GM12878 (cell line): ENCODE results near the gene ACSF3. TPM values are rescaled to one million over a fixed set of nuclear protein-coding genes. Genes with fewer than 3 reads are reported as not detected.

Source experiments
- ATAC-seq: fragments of 200-7000 bp; cut with Tn5 transposase; 3 replicates; pipeline ENCODE4 v1.9.1; 2020; ENCODE audit warnings: mild to moderate bottlenecking, moderate library complexity
- BruUV-seq: library from RNA; stranded (reverse); fragments of 400-500 nt; replicated peaks from 2 replicates; lab custom pipeline; 2021; lab: Mats Ljungman, UMichigan
- CTCF ChIA-PET: fragments of 300-600 bp; sonication (Branson Sonifier 250); formaldehyde crosslinking; extraction: SDS; loops from one replicate; lab custom pipeline; 2021; ENCODE audit warnings: inconsistent platforms; lab: Yijun Ruan, JAX
- POLR2A ChIA-PET: fragments of 350-600 bp; formaldehyde crosslinking; extraction: SDS; loops from one replicate; lab custom pipeline; 2021; ENCODE audit warnings: inconsistent platforms; lab: Charles Lee
- RAD21 ChIA-PET: fragments of 300-600 bp; sonication (Branson Sonifier 250); formaldehyde crosslinking; loops from one replicate; lab custom pipeline; 2023; ENCODE audit warnings: antibody characterized with exemption; ENCODE audit not compliant: unreplicated experiment; lab: Charles Lee
- SMC1A ChIA-PET: fragments of 300-600 bp; sonication (Branson Sonifier 250); formaldehyde crosslinking; loops from one replicate; lab custom pipeline; 2023; ENCODE audit not compliant: unreplicated experiment, uncharacterized antibody; lab: Charles Lee
- DNase-seq: peaks from one replicate; pipeline ENCODE4 v3.0.0-alpha.2; 2011; ENCODE audit warnings: low read depth, low spot score
- FAIRE-seq: peaks from 3 replicates; lab custom pipeline; 2011; peaks lifted over from hg19 to GRCh38; lab: Jason Lieb, UNC
- H2AFZ ChIP-seq: 2 replicates; pipeline ENCODE4 v1.6.0; 2011; ENCODE audit warnings: low read depth, low read length, control low read depth; ENCODE audit not compliant: control insufficient read depth
- H3K27ac ChIP-seq: 2 replicates; pipeline ENCODE4 v1.5.1; 2011; ENCODE audit warnings: control low read depth; ENCODE audit not compliant: control insufficient read depth, insufficient read depth
- H3K27me3 ChIP-seq, 2 experiments: replicated peaks in 1 of 2; 2 replicates each; pipeline versions ENCODE4 v1.6.0 to v1.6.1; 2011; ENCODE audit warnings: low read length in 1 of 2; ENCODE audit not compliant: control insufficient read depth in 2 of 2, insufficient read depth in 2 of 2
- H3K36me3 ChIP-seq, 2 experiments: 2 replicates each; pipeline ENCODE4 v1.5.1; 2011; ENCODE audit warnings: low read length in 1 of 2; ENCODE audit not compliant: control insufficient read depth in 2 of 2, insufficient read depth in 2 of 2
- H3K4me1 ChIP-seq: 2 replicates; pipeline ENCODE4 v1.6.1; 2011; ENCODE audit warnings: mild to moderate bottlenecking, low read length, moderate library complexity, mixed read lengths; ENCODE audit not compliant: control insufficient read depth, insufficient read depth
- H3K4me2 ChIP-seq: 2 replicates; pipeline ENCODE4 v1.6.0; 2011; ENCODE audit warnings: control low read depth; ENCODE audit not compliant: control insufficient read depth, insufficient read depth
- H3K4me3 ChIP-seq: fragments of 200-600 bp; sonication (generic); 2 replicates; pipeline ENCODE4 v1.5.1; 2016
- H3K79me2 ChIP-seq: 2 replicates; pipeline ENCODE4 v1.6.0; 2011; ENCODE audit warnings: low read length; ENCODE audit not compliant: control insufficient read depth, insufficient read depth
- H3K9ac ChIP-seq: 2 replicates; pipeline ENCODE4 v1.8.0; 2011; ENCODE audit warnings: low read length, control low read depth, mixed read lengths; ENCODE audit not compliant: control insufficient read depth, insufficient read depth
- H3K9me3 ChIP-seq: replicated peaks from 3 replicates; pipeline ENCODE4 v1.5.1; 2011; ENCODE audit warnings: mild to moderate bottlenecking, low read length; ENCODE audit not compliant: control insufficient read depth, insufficient read depth
- H4K20me1 ChIP-seq: 2 replicates; pipeline ENCODE4 v1.6.0; 2011; ENCODE audit not compliant: control insufficient read depth, insufficient read depth
- HDGF ChIP-seq: fragments of 450-650 bp; IDR thresholded peaks from 2 replicates; pipeline ENCODE4 v1.6.1; 2016; ENCODE audit warnings: antibody characterized with exemption
- RELA ChIP-seq: fragments of 450-650 bp; IDR thresholded peaks from 2 replicates; pipeline ENCODE4 v1.8.0; 2014; ENCODE audit warnings: borderline replicate concordance; ENCODE audit not compliant: partially characterized antibody
- SMC3 ChIP-seq: IDR thresholded peaks from 2 replicates; pipeline ENCODE4 v1.6.1; 2011; ENCODE audit warnings: low read length, improper control_type of control experiment, borderline replicate concordance
- SP1 ChIP-seq: IDR thresholded peaks from one replicate; pipeline ENCODE4 v1.6.1; 2011; ENCODE audit warnings: low read depth, low read length
- ZNF622 ChIP-seq: fragments of 450-650 bp; IDR thresholded peaks from 2 replicates; pipeline ENCODE4 v1.6.1; 2017; ENCODE audit warnings: mild to moderate bottlenecking, inconsistent platforms
- WGBS: methylation state at CpG from one replicate; pipeline ENCODE4 v1.1.6; 2016; ENCODE audit warnings: low lambda C conversion rate; ENCODE audit not compliant: insufficient replicate concordance, insufficient coverage; ENCODE audit errors: missing lambda C conversion rate; 5-methylcytosine and 5-hydroxymethylcytosine counted together
- in situ Hi-C: fragments of 300-500 bp; cut with MboI; formaldehyde crosslinking; loops from 9 replicates; pipeline ENCODE4 v1.14.3; 2018; ENCODE audit warnings: mixed read lengths
- intact Hi-C: fragments of 100-400 bp; cut with micrococcal nuclease; formaldehyde crosslinking; loops from one replicate; pipeline ENCODE4 v1.14.2; 2022; ENCODE audit not compliant: unreplicated experiment
- polyA plus RNA-seq, 11 experiments: library from polyadenylated mRNA; depleted of rRNA in 4 of 11; unstranded in 6 of 11; stranded (reverse) in 5 of 11; fragments of >200 nt; fragmentation: Nextera tagmentation in 4 of 11; fragmentation: Illumina TruSeq in 1 of 11; extraction: Ambion mirVana in 4 of 11; extraction: Trizol in 1 of 11; gene quantifications; 1 replicate in 1 of 11; 2 replicates in 10 of 11; pipeline versions ENCODE4 v1.2.1 to v1.2.3, GENCODE V29; 2011 to 2016; ENCODE audit warnings: inconsistent platforms in 2 of 11, missing spikeins in 2 of 11, low read depth in 1 of 11
- total RNA-seq, 4 experiments: library from RNA; depleted of rRNA in 3 of 4; stranded (reverse); fragments of >200 nt in 3 of 4; fragmentation: Illumina TruSeq in 1 of 4; extraction: Trizol in 1 of 4; gene quantifications; 2 replicates each; pipeline versions ENCODE4 v1.2.1 to v1.2.3, GENCODE V29; 2013 to 2021
- TF ChIP-seq, protein P1 (sequence below): fragments of 450-650 bp; IDR thresholded peaks from 2 replicates; pipeline ENCODE4 v1.6.1; 2014; ENCODE audit warnings: mild to moderate bottlenecking
- TF ChIP-seq, protein P2 (sequence below): fragments of 450-650 bp; IDR thresholded peaks from 2 replicates; pipeline ENCODE4 v1.6.1; 2016; ENCODE audit warnings: mild to moderate bottlenecking
- TF ChIP-seq, protein P3 (sequence below): fragments of 450-650 bp; IDR thresholded peaks from 2 replicates; pipeline ENCODE4 v1.6.1; 2017; ENCODE audit warnings: low read depth, mild to moderate bottlenecking, moderate library complexity

Gene ACSF3
- total and polyA plus RNA-seq, 10 of the 15 experiments (the other 5 are each of a cell fraction or from before 2014, with no cell fraction given): 1.0 to 44.4 (median 25.8) TPM

DNA sequence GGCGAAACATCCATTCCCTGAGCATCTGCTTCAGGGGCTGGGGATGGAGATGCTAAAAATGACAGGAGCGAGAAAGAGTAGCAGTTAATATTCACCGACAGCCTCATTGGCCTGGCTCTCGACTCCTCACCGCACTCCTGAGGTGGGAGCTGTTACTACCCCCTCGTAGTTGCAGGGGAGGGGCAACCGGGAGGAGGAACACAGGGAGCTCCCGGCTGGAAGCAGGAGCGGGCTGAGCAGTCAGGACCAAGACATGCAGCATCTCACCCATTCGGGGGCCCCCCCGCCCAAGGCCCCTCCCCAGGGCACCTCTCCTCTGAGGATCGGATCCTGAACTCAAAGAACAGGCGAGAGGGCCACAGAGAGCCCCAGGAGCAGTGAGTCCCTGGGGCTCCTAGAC is 4.5 kb upstream of the ACSF3 start:
- no peaks in the 10 kb centered on the region; the same call in 2 of the 3 replicates for H3K9me3 ChIP-seq
- intact Hi-C loops (no loop called here), in situ Hi-C loops (no loop called here)
- no peaks in the 10 kb centered on the region for H3K36me3 ChIP-seq
- H3K27me3 ChIP-seq: peaks cover 0 to 1% of the 10 kb centered on the region in 2 experiments; a peak in 2 of 4 replicates
- H4K20me1 ChIP-seq: no peaks in the 10 kb centered on the region
- DNase-seq: no peak
- ATAC-seq: no peak
- peaks cover 4% of the 10 kb centered on the region for H3K79me2 ChIP-seq
- FAIRE-seq: no peak
- no peak overlapping the region for H2AFZ ChIP-seq
- ChIA-PET RAD21 (no interaction called here), SMC1A (no interaction called here), CTCF (no interaction called here), POLR2A (interaction anchor here (0.7 kb wide), 1 partner anchor 247 kb away, joined by 3 read pairs; no protein-coding TSS in a partner anchor)
- no peak overlapping the region for H3K27ac ChIP-seq
- 29% methylated on average over 13 of the region's 13 CpGs for WGBS
- peaks cover 3% of the 10 kb centered on the region for H3K4me1 ChIP-seq
- no TSS peak for BruUV-seq
- H3K9ac ChIP-seq: no peak overlapping the region
- no peak for TF ChIP-seq SP1
- TF ChIP-seq RELA: no peak
- TF ChIP-seq ZNF622: no peak
- TF ChIP-seq, protein P1, sequence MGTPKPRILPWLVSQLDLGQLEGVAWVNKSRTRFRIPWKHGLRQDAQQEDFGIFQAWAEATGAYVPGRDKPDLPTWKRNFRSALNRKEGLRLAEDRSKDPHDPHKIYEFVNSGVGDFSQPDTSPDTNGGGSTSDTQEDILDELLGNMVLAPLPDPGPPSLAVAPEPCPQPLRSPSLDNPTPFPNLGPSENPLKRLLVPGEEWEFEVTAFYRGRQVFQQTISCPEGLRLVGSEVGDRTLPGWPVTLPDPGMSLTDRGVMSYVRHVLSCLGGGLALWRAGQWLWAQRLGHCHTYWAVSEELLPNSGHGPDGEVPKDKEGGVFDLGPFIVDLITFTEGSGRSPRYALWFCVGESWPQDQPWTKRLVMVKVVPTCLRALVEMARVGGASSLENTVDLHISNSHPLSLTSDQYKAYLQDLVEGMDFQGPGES: no peak
- no peak for TF ChIP-seq HDGF
- TF ChIP-seq SMC3: no peak
- TF ChIP-seq, protein P2, sequence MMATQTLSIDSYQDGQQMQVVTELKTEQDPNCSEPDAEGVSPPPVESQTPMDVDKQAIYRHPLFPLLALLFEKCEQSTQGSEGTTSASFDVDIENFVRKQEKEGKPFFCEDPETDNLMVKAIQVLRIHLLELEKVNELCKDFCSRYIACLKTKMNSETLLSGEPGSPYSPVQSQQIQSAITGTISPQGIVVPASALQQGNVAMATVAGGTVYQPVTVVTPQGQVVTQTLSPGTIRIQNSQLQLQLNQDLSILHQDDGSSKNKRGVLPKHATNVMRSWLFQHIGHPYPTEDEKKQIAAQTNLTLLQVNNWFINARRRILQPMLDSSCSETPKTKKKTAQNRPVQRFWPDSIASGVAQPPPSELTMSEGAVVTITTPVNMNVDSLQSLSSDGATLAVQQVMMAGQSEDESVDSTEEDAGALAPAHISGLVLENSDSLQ: no peak
- TF ChIP-seq, protein P3, sequence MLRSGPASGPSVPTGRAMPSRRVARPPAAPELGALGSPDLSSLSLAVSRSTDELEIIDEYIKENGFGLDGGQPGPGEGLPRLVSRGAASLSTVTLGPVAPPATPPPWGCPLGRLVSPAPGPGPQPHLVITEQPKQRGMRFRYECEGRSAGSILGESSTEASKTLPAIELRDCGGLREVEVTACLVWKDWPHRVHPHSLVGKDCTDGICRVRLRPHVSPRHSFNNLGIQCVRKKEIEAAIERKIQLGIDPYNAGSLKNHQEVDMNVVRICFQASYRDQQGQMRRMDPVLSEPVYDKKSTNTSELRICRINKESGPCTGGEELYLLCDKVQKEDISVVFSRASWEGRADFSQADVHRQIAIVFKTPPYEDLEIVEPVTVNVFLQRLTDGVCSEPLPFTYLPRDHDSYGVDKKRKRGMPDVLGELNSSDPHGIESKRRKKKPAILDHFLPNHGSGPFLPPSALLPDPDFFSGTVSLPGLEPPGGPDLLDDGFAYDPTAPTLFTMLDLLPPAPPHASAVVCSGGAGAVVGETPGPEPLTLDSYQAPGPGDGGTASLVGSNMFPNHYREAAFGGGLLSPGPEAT: no peak
- no peak overlapping the region for H3K4me3 ChIP-seq
- no peak overlapping the region for H3K4me2 ChIP-seq
